GM13977 (cell line): Measurements from ENCODE around the gene KIF21A.

ENCODE experiments used
- DNase-seq: peaks from one replicate; pipeline ENCODE4 v3.0.0; 2012; ENCODE audit warnings: low spot score
- CTCF ChIP-seq: IDR thresholded peaks from 2 replicates; pipeline ENCODE4 v1.5.1; 2012; ENCODE audit warnings: mild to moderate bottlenecking, control low read depth; ENCODE audit not compliant: insufficient read depth; ENCODE audit errors: extremely low read depth, missing control alignments
- in situ Hi-C: fragments of 300-500 bp; cut with MboI; formaldehyde crosslinking; loops from one replicate; pipeline ENCODE4 v1.12.0; 2022; ENCODE audit warnings: low sequenced_read_pairs, low pct_unique_long_range_greater_than_20kb, mixed read lengths, inconsistent platforms; ENCODE audit not compliant: unreplicated experiment

Gene KIF21A

DNA sequence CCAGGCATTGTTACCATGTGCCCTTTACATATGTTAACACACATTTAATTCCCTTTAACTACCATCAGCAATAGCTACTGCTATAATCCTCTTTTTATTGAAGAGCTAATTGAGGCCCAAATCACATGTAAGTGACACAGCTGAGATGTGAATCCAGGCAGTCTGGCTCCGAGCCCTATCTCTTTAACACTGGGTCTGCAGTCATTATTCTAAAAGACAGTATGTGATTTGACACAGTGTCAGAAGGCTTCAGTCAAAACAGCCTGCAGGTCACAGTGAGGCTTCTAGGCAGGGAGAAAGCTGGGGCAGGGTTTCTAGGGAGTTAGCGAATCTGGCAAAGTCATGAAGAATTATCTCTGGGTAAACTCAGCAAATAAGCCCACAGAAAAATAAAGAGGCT lies 148.2 kb downstream of the KIF21A start:
- DNase-seq: no peak
- in situ Hi-C loops: no loop called here
- no peak for TF ChIP-seq CTCF

DNA sequence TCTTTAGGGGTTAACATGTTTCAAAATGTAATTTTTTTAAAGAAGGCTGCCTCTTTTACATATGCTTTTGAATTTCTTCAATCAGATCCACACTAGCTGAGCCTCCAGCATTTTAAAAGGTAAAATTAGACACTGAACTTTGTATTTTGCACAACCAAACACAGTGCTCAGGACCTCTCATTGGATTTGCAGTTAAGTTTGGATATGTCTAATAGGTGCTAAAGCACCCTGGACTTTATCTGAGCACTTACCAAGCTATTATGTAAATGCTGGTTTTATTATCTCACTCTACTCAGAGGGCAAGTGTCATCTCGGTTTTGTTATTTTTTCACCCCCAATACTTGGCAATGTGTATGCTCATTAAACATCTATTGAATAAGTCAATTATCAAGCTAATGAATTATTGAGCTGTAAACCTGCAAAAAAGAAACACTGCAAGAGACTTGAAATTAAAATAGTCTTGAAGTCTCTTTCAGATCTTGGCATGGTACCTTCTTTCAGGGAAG lies 150.7 kb downstream of the KIF21A start:
- in situ Hi-C loops: no loop called here

GRCh38 chr12:39287817-39288216 lies 155.1 kb downstream of the KIF21A start:
- no peak for TF ChIP-seq CTCF
- in situ Hi-C loops: no loop called here

More for the DNA sequence above, 150.7 kb downstream of the KIF21A start:
- TF ChIP-seq CTCF: no peak
- no peak for DNase-seq

DNA sequence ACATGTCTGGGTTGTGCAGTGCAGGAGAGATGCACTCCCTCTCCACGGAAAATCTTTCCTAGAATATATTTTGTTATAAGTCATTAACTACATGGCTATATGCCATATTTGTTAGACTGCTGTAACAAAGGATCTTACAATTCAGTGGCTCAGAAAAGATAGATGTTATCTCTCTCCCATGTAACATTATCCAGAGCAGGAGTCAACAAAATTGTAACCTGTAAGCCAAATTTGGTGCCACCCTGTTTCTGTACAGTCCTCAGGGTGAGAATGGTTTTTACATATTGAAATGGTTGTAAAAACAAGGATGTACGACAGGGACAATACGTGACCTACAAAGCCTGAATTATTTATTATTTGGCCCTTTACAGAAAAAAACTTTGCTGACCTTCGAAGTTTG lies 155.5 kb downstream of the KIF21A start:
- TF ChIP-seq CTCF: no peak
- in situ Hi-C loops: no loop called here
- no peak for DNase-seq

More at GRCh38 chr12:39287817-39288216, 155.1 kb downstream of the KIF21A start:
- DNase-seq: no peak

DNA sequence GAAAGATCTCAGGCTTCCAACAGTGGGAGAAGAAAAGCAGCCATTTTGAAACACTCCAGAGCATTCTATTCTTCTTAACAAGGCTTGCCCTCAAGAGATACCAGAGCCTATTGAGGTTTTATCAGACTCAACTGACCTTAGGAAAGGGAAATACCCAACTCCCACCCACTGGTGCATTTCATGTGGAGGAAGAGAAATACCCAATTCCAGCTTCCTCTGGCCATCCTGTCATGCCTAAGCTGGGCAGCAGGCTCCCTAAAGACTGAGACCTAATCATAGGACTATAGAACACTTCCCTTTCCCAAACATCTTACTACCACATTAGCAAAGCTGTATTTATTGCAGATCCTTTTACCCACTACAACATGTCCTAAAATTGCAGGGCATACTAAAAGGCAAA lies 164.5 kb downstream of the KIF21A start:
- in situ Hi-C loops: no loop called here
- DNase-seq: no peak
- no peak for TF ChIP-seq CTCF

GRCh38 chr12:39277416-39277815 lies 165.5 kb downstream of the KIF21A start:
- DNase-seq: no peak
- TF ChIP-seq CTCF: no peak
- in situ Hi-C loops: no loop called here

- no peak for TF ChIP-seq CTCF
- in situ Hi-C loops: no loop called here
- DNase-seq: no peak
These were observed 167.1 kb downstream of the KIF21A start for GRCh38 chr12:39275846-39276245.
